Endothelial cell (in vitro differentiated cells): ENCODE data around the gene DPAGT1. TPM values are rescaled to one million over a fixed set of nuclear protein-coding genes. Genes with fewer than 3 reads are reported as not detected.
A peak's percentile ranks its signal among the peaks of the same experiment; 100 is the strongest.

Experiments
- DNase-seq: peaks from one replicate; pipeline ENCODE4 v3.0.0; 2021; ENCODE audit warnings: low spot score
- H3K27ac Mint-ChIP-seq: one replicate; pipeline ENCODE4 v1.8.0; 2021; ENCODE audit warnings: mixed read lengths, inconsistent platforms; ENCODE audit not compliant: unreplicated experiment
- H3K27me3 Mint-ChIP-seq: one replicate; pipeline ENCODE4 v1.8.0; 2021; ENCODE audit warnings: mild to moderate bottlenecking, moderate library complexity, mixed read lengths, inconsistent platforms; ENCODE audit not compliant: unreplicated experiment
- H3K36me3 Mint-ChIP-seq: one replicate; pipeline ENCODE4 v1.8.0; 2021; ENCODE audit warnings: mild to moderate bottlenecking, low read depth, mixed read lengths, inconsistent platforms; ENCODE audit not compliant: unreplicated experiment
- H3K4me1 Mint-ChIP-seq: one replicate; pipeline ENCODE4 v1.8.0; 2021; ENCODE audit warnings: mild to moderate bottlenecking, mixed read lengths, inconsistent platforms; ENCODE audit not compliant: unreplicated experiment
- H3K4me3 Mint-ChIP-seq: one replicate; pipeline ENCODE4 v1.8.0; 2021; ENCODE audit warnings: mild to moderate bottlenecking, mixed read lengths, inconsistent platforms; ENCODE audit not compliant: unreplicated experiment
- H3K9me3 Mint-ChIP-seq: one replicate; pipeline ENCODE4 v1.8.0; 2021; ENCODE audit warnings: mixed read lengths, inconsistent platforms; ENCODE audit not compliant: unreplicated experiment
- CTCF ChIP-seq: fragments of 200-600 bp; sonication (generic); IDR thresholded peaks from one replicate; pipeline ENCODE4 v1.5.0; 2021; ENCODE audit warnings: antibody characterized with exemption; ENCODE audit not compliant: unreplicated experiment
- total RNA-seq: library from RNA; stranded (reverse); fragmentation: NEBNext Ultra II Directional; extraction: Animal tissue kit (Norgen Biotek cat#: 25700); gene quantifications from one replicate; pipeline ENCODE4 v1.2.1, GENCODE V29; 2021; ENCODE audit not compliant: unreplicated experiment

DPAGT1 gene
- total RNA-seq, 1 donor from 2014 or later = 53.2 TPM

DNA sequence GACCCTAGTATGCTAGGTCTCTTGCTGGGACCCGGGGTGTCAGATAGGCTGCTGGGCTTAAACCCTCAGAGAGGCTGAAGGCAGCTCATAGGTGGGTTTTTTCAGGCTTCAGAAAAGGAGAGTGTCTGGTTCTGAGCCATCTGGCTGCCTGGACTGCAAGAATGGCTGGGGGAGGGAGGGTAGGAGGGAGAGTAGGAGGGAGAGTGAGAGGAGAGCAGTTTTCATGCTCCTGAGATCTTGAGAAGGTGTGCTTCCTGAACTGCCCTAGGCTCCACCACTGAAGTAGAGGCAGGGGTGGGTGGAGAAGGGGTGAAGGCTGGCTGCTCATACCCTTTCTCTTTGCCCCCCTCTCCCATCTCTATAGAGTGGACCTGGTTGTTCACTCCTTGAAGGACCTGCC is 12.3 kb downstream of the DPAGT1 start:
- peaks cover 21% of the 10 kb centered on the region for H3K4me1 Mint-ChIP-seq
- H3K27ac Mint-ChIP-seq = no peak overlapping the region
- H3K27me3 Mint-ChIP-seq = peaks cover 9% of the 10 kb centered on the region
- no peak overlapping the region for H3K4me3 Mint-ChIP-seq
- peaks cover 10% of the 10 kb centered on the region for H3K36me3 Mint-ChIP-seq
- no peaks in the 10 kb centered on the region for H3K9me3 Mint-ChIP-seq
- no peak for DNase-seq
- no peak for TF ChIP-seq CTCF

DNA sequence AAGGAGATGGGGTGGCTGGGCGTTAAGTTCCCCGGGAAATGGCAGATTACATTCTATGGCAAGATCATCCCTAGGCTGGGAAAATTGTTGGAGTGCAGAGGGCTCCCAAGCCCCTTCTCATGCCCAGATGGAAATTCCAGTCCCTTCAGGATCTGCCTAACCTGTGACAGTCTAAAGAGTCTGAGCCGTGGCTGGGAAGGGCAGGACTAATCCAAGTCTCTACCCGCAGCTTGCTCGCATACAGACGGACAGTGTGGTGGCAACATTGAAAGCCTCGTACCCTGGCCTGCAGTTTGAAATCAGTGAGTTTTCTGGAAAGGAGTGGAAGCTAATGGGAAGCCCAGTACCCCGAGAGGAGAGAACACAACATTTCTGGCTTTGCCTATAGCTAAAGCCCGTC is 13.2 kb downstream of the DPAGT1 start:
- Mint-ChIP-seq H3K4me3 (no peak overlapping the region), H3K36me3 (peaks cover 8% of the 10 kb centered on the region), H3K27ac (no peak overlapping the region), H3K27me3 (peaks cover 6% of the 10 kb centered on the region), H3K9me3 (no peaks in the 10 kb centered on the region), H3K4me1 (peaks cover 14% of the 10 kb centered on the region)
- no peak for DNase-seq
- TF ChIP-seq CTCF = no peak

DNA sequence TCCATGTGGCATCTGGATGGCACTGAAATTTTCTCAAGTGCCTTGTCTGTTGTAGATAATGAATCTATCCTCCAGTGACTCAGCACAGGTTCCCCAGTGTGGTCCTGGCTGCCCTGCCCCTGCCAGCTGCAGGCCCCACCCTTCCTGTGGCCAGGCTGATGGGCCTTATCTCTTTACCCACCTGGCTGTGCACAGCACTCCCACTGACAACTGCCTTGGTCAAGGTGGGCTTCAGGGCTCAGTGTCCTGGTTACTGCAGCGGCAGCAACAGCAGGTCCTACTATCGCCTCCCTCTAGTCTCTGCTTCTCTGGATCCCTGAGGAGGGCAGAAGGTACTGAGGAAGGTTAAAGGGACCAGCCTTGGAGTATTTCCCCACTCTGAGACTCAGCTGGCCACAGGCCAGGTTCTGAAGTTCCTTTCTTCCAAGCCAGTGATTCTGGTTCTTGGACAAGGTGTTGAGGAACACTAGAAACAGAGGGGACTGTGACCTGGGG is 13.9 kb downstream of the DPAGT1 start:
- Mint-ChIP-seq H3K9me3 (no peaks in the 10 kb centered on the region), H3K36me3 (peaks cover 6% of the 10 kb centered on the region), H3K27ac (no peak overlapping the region), H3K4me1 (peaks cover 11% of the 10 kb centered on the region), H3K4me3 (no peak overlapping the region), H3K27me3 (peaks cover 4% of the 10 kb centered on the region)
- TF ChIP-seq CTCF = no peak
- no peak for DNase-seq

GRCh38 chr11:119087123-119087522 is 14.5 kb downstream of the DPAGT1 start:
- H3K36me3 Mint-ChIP-seq = peaks cover 10% of the 10 kb centered on the region
- no peak overlapping the region for H3K27ac Mint-ChIP-seq
- H3K9me3 Mint-ChIP-seq = no peaks in the 10 kb centered on the region
- peaks cover 5% of the 10 kb centered on the region for H3K4me1 Mint-ChIP-seq
- DNase-seq = no peak
- no peak for TF ChIP-seq CTCF
- peaks cover 4% of the 10 kb centered on the region for H3K27me3 Mint-ChIP-seq
- no peak overlapping the region for H3K4me3 Mint-ChIP-seq

GRCh38 chr11:119085437-119085847 is 16.2 kb downstream of the DPAGT1 start:
- Mint-ChIP-seq H3K27me3 (peaks cover 6% of the 10 kb centered on the region), H3K36me3 (peaks cover 27% of the 10 kb centered on the region), H3K9me3 (no peaks in the 10 kb centered on the region), H3K27ac (peak overlapping the region; percentile 90), H3K4me3 (peak overlapping the region; percentile 96), H3K4me1 (peaks cover 5% of the 10 kb centered on the region)
- TF ChIP-seq CTCF = no peak
- no peak for DNase-seq
